Neural progenitor cell (in vitro differentiated cells): ENCODE measurements around the gene UNC13B. TPM values are rescaled to one million over a fixed set of nuclear protein-coding genes. Genes with fewer than 3 reads are reported as not detected.
"Not testable (repeated sequence)": the region's sequence is repeated elsewhere in the genome, so short reads cannot be mapped to it uniquely, and the experiment has no call there.

Experiments used
- DNase-seq: peaks from one replicate; pipeline ENCODE4 v3.0.0-alpha.2; 2016; ENCODE audit warnings: low spot score
- H2AFZ ChIP-seq: fragments of 200-600 bp; sonication (generic); replicated peaks from 2 replicates; pipeline ENCODE4 v1.6.1; 2016; ENCODE audit warnings: antibody characterized with exemption
- H3F3A ChIP-seq: fragments of 200-600 bp; sonication (generic); 2 replicates; pipeline ENCODE4 v1.6.1; 2016; ENCODE audit warnings: antibody characterized with exemption, low read depth
- H3K27ac ChIP-seq: fragments of 200-600 bp; sonication (generic); 2 replicates; pipeline ENCODE4 v1.5.1; 2016; ENCODE audit warnings: mild to moderate bottlenecking
- H3K27me3 ChIP-seq: fragments of 200-600 bp; sonication (generic); 2 replicates; pipeline ENCODE4 v1.6.1; 2016; ENCODE audit warnings: mild to moderate bottlenecking, moderate library complexity
- H3K36me3 ChIP-seq: fragments of 200-600 bp; sonication (generic); 2 replicates; pipeline ENCODE4 v1.5.1; 2016
- H3K4me1 ChIP-seq: fragments of 200-600 bp; sonication (generic); 2 replicates; pipeline ENCODE4 v1.6.1; 2016; ENCODE audit warnings: mixed run types
- H3K4me2 ChIP-seq: fragments of 200-600 bp; sonication (generic); 2 replicates; pipeline ENCODE4 v1.6.1; 2016
- H3K4me3 ChIP-seq: fragments of 200-600 bp; sonication (generic); 2 replicates; pipeline ENCODE4 v1.5.1; 2016
- H3K79me2 ChIP-seq: fragments of 200-600 bp; sonication (generic); 2 replicates; pipeline ENCODE4 v1.6.1; 2016; ENCODE audit warnings: low read depth
- H3K9ac ChIP-seq: fragments of 200-600 bp; sonication (generic); 2 replicates; pipeline ENCODE4 v1.6.1; 2016
- H3K9me3 ChIP-seq: fragments of 200-600 bp; sonication (generic); 2 replicates; pipeline ENCODE4 v1.5.1; 2016; ENCODE audit warnings: low read depth
- H4K20me1 ChIP-seq: fragments of 200-600 bp; sonication (generic); 2 replicates; pipeline ENCODE4 v1.6.1; 2016; ENCODE audit warnings: low read depth
- H3K27ac Mint-ChIP-seq: 3 replicates; pipeline ENCODE4 v1.8.0; 2021; ENCODE audit warnings: mixed read lengths
- H3K27me3 Mint-ChIP-seq: 2 replicates; pipeline ENCODE4 v1.8.0; 2022; ENCODE audit warnings: low read depth, mild to moderate bottlenecking, inconsistent platforms, moderate library complexity, mixed read lengths; ENCODE audit not compliant: insufficient read depth
- H3K36me3 Mint-ChIP-seq: 3 replicates; pipeline ENCODE4 v1.8.0; 2021; ENCODE audit warnings: mixed read lengths
- H3K4me1 Mint-ChIP-seq: 3 replicates; pipeline ENCODE4 v1.8.0; 2021; ENCODE audit warnings: mixed read lengths
- H3K4me3 Mint-ChIP-seq: 3 replicates; pipeline ENCODE4 v1.8.0; 2021; ENCODE audit warnings: mild to moderate bottlenecking, moderate library complexity, mixed read lengths
- H3K9me3 Mint-ChIP-seq: 3 replicates; pipeline ENCODE4 v1.8.0; 2020; ENCODE audit warnings: mixed read lengths
- CTCF ChIP-seq: fragments of 200-600 bp; sonication (generic); IDR thresholded peaks from 2 replicates; pipeline ENCODE4 v1.5.1; 2017; ENCODE audit warnings: antibody characterized with exemption, mild to moderate bottlenecking
- EZH2 ChIP-seq: fragments of 200-600 bp; sonication (generic); IDR thresholded peaks from 2 replicates; pipeline ENCODE4 v1.6.1; 2017; ENCODE audit warnings: antibody characterized with exemption, mild to moderate bottlenecking, moderate library complexity
- EZH2phosphoT487 ChIP-seq: fragments of 200-600 bp; sonication (generic); IDR thresholded peaks from 2 replicates; pipeline ENCODE4 v1.6.1; 2017; ENCODE audit warnings: antibody characterized with exemption
- total RNA-seq: library from RNA; depleted of rRNA; stranded (reverse); fragments of >200 nt; gene quantifications from 2 replicates; pipeline ENCODE4 v1.2.3, GENCODE V29; 2015; ENCODE audit warnings: low replicate concordance

The UNC13B gene
- total RNA-seq, 1 donor from 2014 or later, result 40.7 TPM

DNA sequence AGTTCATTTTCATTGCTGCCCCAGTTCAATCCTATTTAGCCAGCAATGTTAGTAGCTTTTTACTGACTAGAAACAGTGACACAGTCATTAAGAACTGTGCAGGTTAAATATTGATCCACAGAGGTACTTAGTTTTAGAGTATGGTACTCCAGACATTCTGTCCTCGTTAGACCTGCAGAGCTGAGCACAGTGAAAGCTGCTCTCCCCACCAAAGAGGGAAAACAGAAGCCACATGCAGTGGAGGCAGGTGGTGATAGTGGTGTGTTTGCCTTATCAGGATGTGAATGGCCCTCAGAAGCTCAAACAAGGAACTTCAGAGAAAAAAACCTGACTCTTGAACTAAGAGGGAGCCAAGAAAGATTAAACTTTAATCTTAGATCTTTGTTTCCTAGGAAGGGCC is 75.5 kb downstream of the UNC13B start:
- H3K4me1 ChIP-seq, result peaks cover 6% of the 10 kb centered on the region
- H3K4me3 Mint-ChIP-seq, result no peak overlapping the region

DNA sequence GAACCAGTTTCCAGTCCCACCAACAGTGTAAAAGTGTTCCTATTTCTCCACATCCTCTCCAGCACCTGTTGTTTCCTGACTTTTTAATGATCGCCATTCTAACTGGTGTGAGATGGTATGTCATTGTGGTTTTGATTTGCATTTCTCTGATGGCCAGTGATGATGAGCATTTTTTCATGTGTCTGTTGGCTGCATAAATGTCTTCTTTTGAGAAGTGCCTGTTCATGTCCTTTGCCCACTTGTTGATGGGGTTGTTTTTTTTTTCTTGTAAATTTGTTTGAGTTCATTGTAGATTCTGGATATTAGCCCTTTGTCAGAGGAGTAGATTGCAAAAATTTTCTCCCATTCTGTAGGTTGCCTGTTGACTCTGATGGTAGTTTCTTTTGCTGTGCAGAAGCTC is 84.1 kb downstream of the UNC13B start:
- not testable (repeated sequence) for H3K9ac ChIP-seq, H3K4me3 Mint-ChIP-seq, H3K27me3 ChIP-seq, H3K4me3 ChIP-seq, H3K4me1 ChIP-seq, H3K36me3 ChIP-seq, H3K4me2 ChIP-seq, H2AFZ ChIP-seq, H3K9me3 ChIP-seq, H3K36me3 Mint-ChIP-seq, H3K79me2 ChIP-seq, H3K27me3 Mint-ChIP-seq, H3K4me1 Mint-ChIP-seq, H3F3A ChIP-seq, H3K27ac Mint-ChIP-seq, H3K27ac ChIP-seq, H4K20me1 ChIP-seq, DNase-seq
- peaks cover 12% of the 10 kb centered on the region for H3K9me3 Mint-ChIP-seq

More for the DNA sequence above, 75.5 kb downstream of the UNC13B start:
- peaks cover 10% of the 10 kb centered on the region for H3K9me3 Mint-ChIP-seq
- no peaks in the 10 kb centered on the region for H3K36me3 ChIP-seq
- no peaks in the 10 kb centered on the region for H4K20me1 ChIP-seq
- no peaks in the 10 kb centered on the region for H3K79me2 ChIP-seq
- DNase-seq, result no peak
- H3K4me3 ChIP-seq, result no peak overlapping the region
- H3K27me3 ChIP-seq, result no peaks in the 10 kb centered on the region
- no peak overlapping the region for H3K4me2 ChIP-seq
- no peaks in the 10 kb centered on the region for H3K27me3 Mint-ChIP-seq
- TF ChIP-seq EZH2phosphoT487 (no peak), CTCF (no peak), EZH2 (no peak)
- H2AFZ ChIP-seq, result no peak overlapping the region
- no peaks in the 10 kb centered on the region for H3F3A ChIP-seq
- no peak overlapping the region for H3K27ac ChIP-seq
- H3K4me1 Mint-ChIP-seq, result no peaks in the 10 kb centered on the region
- no peak overlapping the region for H3K27ac Mint-ChIP-seq
- no peak overlapping the region for H3K9ac ChIP-seq
- peaks cover 7% of the 10 kb centered on the region for H3K36me3 Mint-ChIP-seq
- H3K9me3 ChIP-seq, result no peaks in the 10 kb centered on the region

DNA sequence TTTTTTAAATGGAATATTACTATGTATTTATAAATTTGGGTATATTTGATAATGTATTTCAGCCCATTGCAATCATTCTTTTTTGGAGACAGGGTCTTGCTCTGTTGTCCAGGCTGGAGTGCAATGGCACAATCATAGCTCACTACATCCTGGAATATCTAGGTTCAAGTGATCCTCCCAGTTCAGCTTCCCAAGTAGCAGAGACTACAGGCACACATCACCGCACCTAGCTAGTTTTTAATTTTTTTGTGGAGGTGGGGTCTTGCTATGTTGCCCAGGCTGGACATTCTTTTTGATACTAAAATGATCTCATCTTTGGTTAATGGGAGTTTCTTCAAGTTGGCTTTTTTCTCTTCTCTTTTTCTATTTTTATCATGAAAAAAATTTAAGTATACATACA is 91.3 kb downstream of the UNC13B start:
- Mint-ChIP-seq H3K36me3 (no peaks in the 10 kb centered on the region), H3K4me3 (no peak overlapping the region), H3K4me1 (peaks cover 3% of the 10 kb centered on the region), H3K27me3 (no peaks in the 10 kb centered on the region), H3K9me3 (peaks cover 5% of the 10 kb centered on the region), H3K27ac (no peak overlapping the region)
- Histone ChIP-seq H3K36me3 (no peaks in the 10 kb centered on the region), H4K20me1 (no peaks in the 10 kb centered on the region), H2AFZ (no peak overlapping the region), H3K4me2 (no peak overlapping the region), H3K27ac (no peak overlapping the region), H3F3A (peaks cover 8% of the 10 kb centered on the region), H3K4me3 (no peak overlapping the region), H3K9ac (no peak overlapping the region), H3K27me3 (no peaks in the 10 kb centered on the region), H3K79me2 (no peaks in the 10 kb centered on the region), H3K4me1 (no peaks in the 10 kb centered on the region), H3K9me3 (no peaks in the 10 kb centered on the region)
- TF ChIP-seq EZH2 (no peak), EZH2phosphoT487 (no peak), CTCF (no peak)
- DNase-seq, result no peak

- no peak overlapping the region for H3K9ac ChIP-seq
- no peak for DNase-seq
- peaks cover 3% of the 10 kb centered on the region for H3K4me1 Mint-ChIP-seq
- no peaks in the 10 kb centered on the region for H3K4me1 ChIP-seq
- peaks cover 8% of the 10 kb centered on the region for H3F3A ChIP-seq
- no peaks in the 10 kb centered on the region for H3K79me2 ChIP-seq
- no peaks in the 10 kb centered on the region for H3K27me3 ChIP-seq
- H3K27ac ChIP-seq, result no peak overlapping the region
- H3K36me3 Mint-ChIP-seq, result no peaks in the 10 kb centered on the region
- no peak overlapping the region for H3K4me3 Mint-ChIP-seq
- H3K27ac Mint-ChIP-seq, result no peak overlapping the region
- H3K4me2 ChIP-seq, result no peak overlapping the region
- TF ChIP-seq EZH2 (no peak), EZH2phosphoT487 (no peak), CTCF (no peak)
- H2AFZ ChIP-seq, result no peak overlapping the region
- no peak overlapping the region for H3K4me3 ChIP-seq
- H3K9me3 ChIP-seq, result no peaks in the 10 kb centered on the region
- H4K20me1 ChIP-seq, result no peaks in the 10 kb centered on the region
- H3K27me3 Mint-ChIP-seq, result no peaks in the 10 kb centered on the region
- H3K36me3 ChIP-seq, result no peaks in the 10 kb centered on the region
- H3K9me3 Mint-ChIP-seq, result peaks cover 5% of the 10 kb centered on the region
These were observed 92.4 kb downstream of the UNC13B start for GRCh38 chr9:35254237-35254636.
